ENCODE results near the gene PLCB1. TPM values are rescaled to one million over a fixed set of nuclear protein-coding genes. Genes with fewer than 3 reads are reported as not detected.

The PLCB1 gene
- total RNA-seq, 1 donor from 2014 or later: 10.8 TPM

- no peak overlapping the region for H3K27ac Mint-ChIP-seq (ENCODE audit: unreplicated experiment)
- no peak for DNase-seq (ENCODE audit: low spot score)
- TF ChIP-seq CTCF (IDR thresholded peaks at IDR 0.05): peak; percentile 97
- H3K27me3 Mint-ChIP-seq (ENCODE audit: low read depth): no peaks in the 10 kb centered on the region
- peaks cover 3% of the 10 kb centered on the region for H3K36me3 Mint-ChIP-seq (ENCODE audit: low read depth)
- H3K4me1 Mint-ChIP-seq (ENCODE audit: low read depth): no peaks in the 10 kb centered on the region
- H3K9me3 Mint-ChIP-seq (ENCODE audit: low read depth): no peaks in the 10 kb centered on the region
- H3K4me3 Mint-ChIP-seq (ENCODE audit: unreplicated experiment): no peak overlapping the region
These were observed 589.0 kb downstream of the PLCB1 start for GRCh38 chr20:8721098-8721497.

GRCh38 chr20:8722277-8722928 is 590.3 kb downstream of the PLCB1 start:
- no peaks in the 10 kb centered on the region for H3K27me3 Mint-ChIP-seq (ENCODE audit: low read depth)
- no peak overlapping the region for H3K4me3 Mint-ChIP-seq (ENCODE audit: unreplicated experiment)
- H3K36me3 Mint-ChIP-seq (ENCODE audit: low read depth): no peaks in the 10 kb centered on the region
- peak; percentile 96 for TF ChIP-seq CTCF (IDR thresholded peaks at IDR 0.05)
- H3K27ac Mint-ChIP-seq (ENCODE audit: unreplicated experiment): no peak overlapping the region
- DNase-seq (ENCODE audit: low spot score): no peak
- H3K4me1 Mint-ChIP-seq (ENCODE audit: low read depth): no peaks in the 10 kb centered on the region
- H3K9me3 Mint-ChIP-seq (ENCODE audit: low read depth): no peaks in the 10 kb centered on the region

- H3K9me3 Mint-ChIP-seq (ENCODE audit: low read depth): no peaks in the 10 kb centered on the region
- DNase-seq (ENCODE audit: low spot score): no peak
- H3K4me1 Mint-ChIP-seq (ENCODE audit: low read depth): no peaks in the 10 kb centered on the region
- H3K4me3 Mint-ChIP-seq (ENCODE audit: unreplicated experiment): no peak overlapping the region
- H3K27me3 Mint-ChIP-seq (ENCODE audit: low read depth): no peaks in the 10 kb centered on the region
- no peak overlapping the region for H3K27ac Mint-ChIP-seq (ENCODE audit: unreplicated experiment)
- H3K36me3 Mint-ChIP-seq (ENCODE audit: low read depth): no peaks in the 10 kb centered on the region
- TF ChIP-seq CTCF (IDR thresholded peaks at IDR 0.05): no peak
These were observed 591.2 kb downstream of the PLCB1 start for GRCh38 chr20:8723296-8723695.

GRCh38 chr20:8724884-8725283 is 592.8 kb downstream of the PLCB1 start:
- TF ChIP-seq CTCF (IDR thresholded peaks at IDR 0.05): no peak
- H3K4me1 Mint-ChIP-seq (ENCODE audit: low read depth): no peaks in the 10 kb centered on the region
- DNase-seq (ENCODE audit: low spot score): no peak
- no peak overlapping the region for H3K27ac Mint-ChIP-seq (ENCODE audit: unreplicated experiment)
- H3K4me3 Mint-ChIP-seq (ENCODE audit: unreplicated experiment): no peak overlapping the region
- H3K9me3 Mint-ChIP-seq (ENCODE audit: low read depth): no peaks in the 10 kb centered on the region
- no peaks in the 10 kb centered on the region for H3K36me3 Mint-ChIP-seq (ENCODE audit: low read depth)
- H3K27me3 Mint-ChIP-seq (ENCODE audit: low read depth): no peaks in the 10 kb centered on the region

GRCh38 chr20:8726460-8726859 is 594.4 kb downstream of the PLCB1 start:
- Mint-ChIP-seq H3K9me3 (ENCODE audit: low read depth) (no peaks in the 10 kb centered on the region), H3K27me3 (ENCODE audit: low read depth) (no peaks in the 10 kb centered on the region), H3K4me3 (ENCODE audit: unreplicated experiment) (no peak overlapping the region), H3K36me3 (ENCODE audit: low read depth) (no peaks in the 10 kb centered on the region), H3K27ac (ENCODE audit: unreplicated experiment) (no peak overlapping the region), H3K4me1 (ENCODE audit: low read depth) (no peaks in the 10 kb centered on the region)
- DNase-seq (ENCODE audit: low spot score): no peak
- TF ChIP-seq CTCF (IDR thresholded peaks at IDR 0.05): no peak

Data from chondrocyte (in vitro differentiated cells).